HL-60 (cell line): ENCODE measurements around the gene TMEM18.

ENCODE experiments used
- CTCF ChIP-seq: IDR thresholded peaks from one replicate; pipeline ENCODE4 v1.5.1; 2011; ENCODE audit warnings: low read length, control low read depth, inconsistent platforms; ENCODE audit not compliant: insufficient read depth
- REST ChIP-seq: IDR thresholded peaks from 2 replicates; pipeline ENCODE4 v1.6.1; 2012; ENCODE audit warnings: low read depth; ENCODE audit not compliant: insufficient replicate concordance

- TF ChIP-seq CTCF: no peak
- no peak for TF ChIP-seq REST
Measured at GRCh38 chr2:689237-689636, 12.0 kb upstream of the TMEM18 start.
